MM.1S (cell line): ENCODE measurements around the gene TBC1D16.
A peak's percentile ranks its signal among the peaks of the same experiment; 100 is the strongest.

ENCODE experiments used
- CTCF ChIP-seq: fragments of 300-600 bp; sonication (generic); IDR thresholded peaks from 2 replicates; pipeline ENCODE4 v1.5.1; 2016; ENCODE audit warnings: antibody characterized with exemption, low read length, mixed read lengths
- EZH2 ChIP-seq: fragments of 300-600 bp; sonication (generic); optimal IDR thresholded peaks from 2 replicates; pipeline ENCODE3; 2017; ENCODE audit warnings: low read depth, mild to moderate bottlenecking, antibody characterized with exemption, low read length, mixed read lengths
- EZH2phosphoT487 ChIP-seq: fragments of 300-600 bp; sonication (generic); IDR thresholded peaks from 2 replicates; pipeline ENCODE4 v1.6.1; 2018; ENCODE audit warnings: antibody characterized with exemption, low read length

- TF ChIP-seq CTCF (no peak), EZH2 (peak; percentile 37), EZH2phosphoT487 (no peak)
These were observed 22.6 kb downstream of the TBC1D16 start for GRCh38 chr17:80012765-80013741.
